ENCODE results near the gene CALHM6.

The CALHM6 gene
- 0 to 3.6 (median 0.19) reads per million in 18 experiments for total RNA-seq

GRCh38 chr6:116461331-116461931, at the start of gene CALHM6:
Gene CALHM6 (plus strand): TSS chr6:116461375. CDS start chr6:116461930, 555 bp downstream.
- no peak for DNase-seq

- DNase-seq = peak; percentile 17 to 20
Measured at GRCh38 chr6:116412270-116412669, 48.9 kb upstream of the CALHM6 start.

- no peak for DNase-seq
Measured at GRCh38 chr6:116413357-116413756, 47.8 kb upstream of the CALHM6 start.

- no peak for DNase-seq
Measured at GRCh38 chr6:116417661-116418060, 43.5 kb upstream of the CALHM6 start.

GRCh38 chr6:116419069-116419786, 41.9 kb upstream of the CALHM6 start:
- no peak for DNase-seq

- DNase-seq = no peak
Measured at GRCh38 chr6:116420341-116420740, 40.8 kb upstream of the CALHM6 start.

- DNase-seq = no peak
Measured at GRCh38 chr6:116422238-116422637, 38.9 kb upstream of the CALHM6 start.

- DNase-seq = peak in 1 of 2 donors; percentile 22
Measured at GRCh38 chr6:116424001-116424400, 37.2 kb upstream of the CALHM6 start.

GRCh38 chr6:116426551-116426950, 34.6 kb upstream of the CALHM6 start:
- DNase-seq = no peak

GRCh38 chr6:116429111-116429510, 32.1 kb upstream of the CALHM6 start:
- DNase-seq = no peak

- no peak for DNase-seq
Measured at GRCh38 chr6:116430860-116431259, 30.3 kb upstream of the CALHM6 start.

GRCh38 chr6:116431964-116432595, 29.1 kb upstream of the CALHM6 start:
- DNase-seq = no peak

GRCh38 chr6:116433206-116433712, 27.9 kb upstream of the CALHM6 start:
- DNase-seq = no peak

GRCh38 chr6:116434056-116434725, 27.0 kb upstream of the CALHM6 start:
- no peak for DNase-seq

- DNase-seq = no peak
Measured at GRCh38 chr6:116436586-116436985, 24.6 kb upstream of the CALHM6 start.

- peak; percentile 14 to 51 for DNase-seq
Measured at GRCh38 chr6:116437656-116438055, 23.5 kb upstream of the CALHM6 start.

GRCh38 chr6:116438590-116439448, 22.4 kb upstream of the CALHM6 start:
- no peak for DNase-seq

- no peak for DNase-seq
Measured at GRCh38 chr6:116439522-116440051, 21.6 kb upstream of the CALHM6 start.

- DNase-seq = no peak
Measured at GRCh38 chr6:116443105-116443504, 18.1 kb upstream of the CALHM6 start.

GRCh38 chr6:116444092-116444491, 17.1 kb upstream of the CALHM6 start:
- peak; percentile 27 to 37 for DNase-seq

- DNase-seq = no peak
Measured at GRCh38 chr6:116444575-116444974, 16.6 kb upstream of the CALHM6 start.

- peak; percentile 84 to 92 for DNase-seq
Measured at GRCh38 chr6:116445102-116445501, 16.1 kb upstream of the CALHM6 start.
